Smooth muscle cell (in vitro differentiated cells): ENCODE data around the gene ST6GALNAC2. TPM values are rescaled to one million over a fixed set of nuclear protein-coding genes. Genes with fewer than 3 reads are reported as not detected.

Experiments
- DNase-seq: peaks from one replicate; lab custom pipeline; 2025; ENCODE audit not compliant: unreplicated experiment; lab: John Stamatoyannopoulos, UW
- H2AFZ ChIP-seq: fragments of 200-600 bp; sonication (generic); 2 replicates; pipeline ENCODE4 v1.6.0; 2016; ENCODE audit warnings: antibody characterized with exemption, low read depth, mild to moderate bottlenecking
- H3F3A ChIP-seq: fragments of 200-600 bp; sonication (generic); 2 replicates; pipeline ENCODE4 v1.6.0; 2017; ENCODE audit warnings: antibody characterized with exemption, low read depth
- H3K27ac ChIP-seq: fragments of 200-600 bp; sonication (generic); 2 replicates; pipeline ENCODE4 v1.5.1; 2016; ENCODE audit warnings: low read depth, mild to moderate bottlenecking
- H3K27me3 ChIP-seq: fragments of 200-600 bp; sonication (generic); 2 replicates; pipeline ENCODE4 v1.6.1; 2016; ENCODE audit warnings: low read depth, mild to moderate bottlenecking
- H3K36me3 ChIP-seq: fragments of 200-600 bp; sonication (generic); 2 replicates; pipeline ENCODE4 v1.5.1; 2016; ENCODE audit warnings: low read depth
- H3K4me1 ChIP-seq: fragments of 200-600 bp; sonication (generic); 2 replicates; pipeline ENCODE4 v1.5.1; 2016; ENCODE audit warnings: low read depth
- H3K4me2 ChIP-seq: fragments of 200-600 bp; sonication (generic); 2 replicates; pipeline ENCODE4 v1.6.0; 2016; ENCODE audit warnings: mild to moderate bottlenecking
- H3K4me3 ChIP-seq: fragments of 200-600 bp; sonication (generic); 2 replicates; pipeline ENCODE4 v1.5.1; 2016; ENCODE audit warnings: mild to moderate bottlenecking
- H3K79me2 ChIP-seq: fragments of 200-600 bp; sonication (generic); 2 replicates; pipeline ENCODE4 v1.6.0; 2016; ENCODE audit warnings: low read depth, mild to moderate bottlenecking
- H3K9ac ChIP-seq: fragments of 200-600 bp; sonication (generic); 2 replicates; pipeline ENCODE4 v1.6.0; 2016; ENCODE audit warnings: low read depth
- H3K9me3 ChIP-seq: fragments of 200-600 bp; sonication (generic); replicated peaks from 2 replicates; pipeline ENCODE4 v1.5.1; 2016; ENCODE audit warnings: low read depth
- H4K20me1 ChIP-seq: fragments of 200-600 bp; sonication (generic); 2 replicates; pipeline ENCODE4 v1.6.0; 2016; ENCODE audit warnings: low read depth
- WGBS: methylation state at CpG from one replicate; pipeline ENCODE4 v1.1.7; 2016; ENCODE audit warnings: low lambda C conversion rate; 5-methylcytosine and 5-hydroxymethylcytosine counted together
- polyA plus RNA-seq: library from polyadenylated mRNA; unstranded; fragments of >200 nt; fragmentation: Nextera tagmentation; extraction: Ambion mirVana; gene quantifications from 2 replicates; pipeline ENCODE4 v1.2.1, GENCODE V29; 2016
- total RNA-seq: library from RNA; depleted of rRNA; stranded (reverse); fragments of >200 nt; gene quantifications from 2 replicates; pipeline ENCODE4 v1.2.3, GENCODE V29; 2014
- TF ChIP-seq, protein P1 (sequence below): fragments of 200-600 bp; sonication (generic); IDR thresholded peaks from 2 replicates; pipeline ENCODE4 v1.5.1; 2017; ENCODE audit warnings: borderline replicate concordance, mild to moderate bottlenecking, antibody characterized with exemption; ENCODE audit not compliant: insufficient read depth, poor library complexity, severe bottlenecking

The ST6GALNAC2 gene
- total and polyA plus RNA-seq, 2 experiments from 2014 or later, result 1.2 to 6.9 TPM

DNA sequence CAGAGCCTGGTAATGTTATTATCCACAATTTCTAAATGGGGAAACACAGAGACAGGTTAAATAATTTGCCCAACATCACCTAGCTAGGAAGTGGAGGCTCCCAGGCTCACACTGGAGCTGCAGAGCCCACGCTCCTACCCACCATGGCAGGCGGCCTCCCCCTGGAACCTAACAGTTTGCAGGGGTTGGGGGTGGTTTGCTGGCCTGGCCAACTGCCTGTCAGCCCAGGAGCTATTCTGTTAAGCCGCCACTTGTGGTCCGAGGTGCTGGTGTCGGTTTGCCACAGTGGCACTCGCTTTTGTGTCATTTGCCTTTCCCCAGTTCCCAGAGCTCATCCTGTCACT lies 42.2 kb downstream of the ST6GALNAC2 start:
- Histone ChIP-seq H3K4me3 (no peak overlapping the region), H3K27me3 (no peaks in the 10 kb centered on the region), H3K9me3 (no peaks in the 10 kb centered on the region), H3F3A (peaks cover 6% of the 10 kb centered on the region), H2AFZ (no peak overlapping the region), H3K4me1 (peaks cover 22% of the 10 kb centered on the region), H4K20me1 (no peaks in the 10 kb centered on the region), H3K36me3 (no peaks in the 10 kb centered on the region), H3K9ac (no peak overlapping the region), H3K27ac (no peak overlapping the region), H3K79me2 (no peaks in the 10 kb centered on the region), H3K4me2 (peak overlapping the region; percentile 75)
- DNase-seq, result no peak
- TF ChIP-seq, protein P1, sequence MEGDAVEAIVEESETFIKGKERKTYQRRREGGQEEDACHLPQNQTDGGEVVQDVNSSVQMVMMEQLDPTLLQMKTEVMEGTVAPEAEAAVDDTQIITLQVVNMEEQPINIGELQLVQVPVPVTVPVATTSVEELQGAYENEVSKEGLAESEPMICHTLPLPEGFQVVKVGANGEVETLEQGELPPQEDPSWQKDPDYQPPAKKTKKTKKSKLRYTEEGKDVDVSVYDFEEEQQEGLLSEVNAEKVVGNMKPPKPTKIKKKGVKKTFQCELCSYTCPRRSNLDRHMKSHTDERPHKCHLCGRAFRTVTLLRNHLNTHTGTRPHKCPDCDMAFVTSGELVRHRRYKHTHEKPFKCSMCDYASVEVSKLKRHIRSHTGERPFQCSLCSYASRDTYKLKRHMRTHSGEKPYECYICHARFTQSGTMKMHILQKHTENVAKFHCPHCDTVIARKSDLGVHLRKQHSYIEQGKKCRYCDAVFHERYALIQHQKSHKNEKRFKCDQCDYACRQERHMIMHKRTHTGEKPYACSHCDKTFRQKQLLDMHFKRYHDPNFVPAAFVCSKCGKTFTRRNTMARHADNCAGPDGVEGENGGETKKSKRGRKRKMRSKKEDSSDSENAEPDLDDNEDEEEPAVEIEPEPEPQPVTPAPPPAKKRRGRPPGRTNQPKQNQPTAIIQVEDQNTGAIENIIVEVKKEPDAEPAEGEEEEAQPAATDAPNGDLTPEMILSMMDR, result no peak
- WGBS, result 30% methylated on average over 6 of the region's 6 CpGs

DNA sequence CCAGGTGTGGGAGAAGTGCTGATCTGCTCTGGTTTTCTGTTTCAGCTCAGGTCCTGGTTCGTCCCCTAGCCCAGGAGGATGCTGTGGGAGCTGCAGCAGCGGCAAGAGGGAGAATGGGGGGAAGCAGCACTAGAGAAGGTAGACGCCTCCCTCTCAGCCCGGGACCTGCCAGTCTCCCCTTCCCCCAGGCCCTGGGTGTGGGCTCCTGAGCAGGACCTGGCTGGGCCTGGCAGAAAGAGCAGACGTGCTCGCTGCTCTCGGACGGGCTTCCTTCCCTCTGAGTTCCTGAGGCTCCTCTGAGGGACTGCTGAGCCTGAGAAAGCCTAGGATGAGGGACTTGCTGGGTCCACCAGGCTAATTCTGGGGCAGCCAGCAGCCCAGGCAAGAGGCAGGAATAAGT lies 42.7 kb downstream of the ST6GALNAC2 start:
- Histone ChIP-seq H3K36me3 (no peaks in the 10 kb centered on the region), H3F3A (peaks cover 6% of the 10 kb centered on the region), H3K27ac (no peak overlapping the region), H2AFZ (no peak overlapping the region), H3K4me3 (no peak overlapping the region), H3K9ac (no peak overlapping the region), H3K79me2 (no peaks in the 10 kb centered on the region), H4K20me1 (no peaks in the 10 kb centered on the region), H3K4me2 (no peak overlapping the region), H3K4me1 (peaks cover 26% of the 10 kb centered on the region), H3K9me3 (no peaks in the 10 kb centered on the region), H3K27me3 (no peaks in the 10 kb centered on the region)
- no peak for DNase-seq
- TF ChIP-seq, protein P1, result no peak
- 68% methylated on average over 8 of the region's 8 CpGs for WGBS

DNA sequence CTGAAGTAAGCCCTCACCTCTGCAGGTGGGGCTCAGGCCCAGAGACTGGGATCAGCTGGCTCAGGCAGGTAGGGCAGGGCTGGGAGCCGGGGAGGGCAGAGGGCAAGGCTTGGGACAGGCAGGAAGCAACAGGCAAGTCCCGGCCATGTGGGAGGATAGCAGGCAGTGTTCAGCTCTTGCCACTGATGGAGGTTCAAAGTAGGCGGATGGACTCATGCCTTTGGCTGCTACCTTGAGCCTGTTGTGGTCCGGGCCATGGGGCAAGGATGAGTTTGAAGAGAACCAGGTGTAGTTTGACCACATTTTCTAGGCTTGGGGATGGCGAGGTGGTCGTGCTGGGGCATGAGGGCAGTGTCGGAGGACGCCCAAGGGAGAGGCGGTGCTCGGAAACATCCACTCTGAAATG lies 43.1 kb downstream of the ST6GALNAC2 start:
- WGBS, result 88% methylated on average over 10 of the region's 10 CpGs
- no peaks in the 10 kb centered on the region for H3K36me3 ChIP-seq
- no peaks in the 10 kb centered on the region for H4K20me1 ChIP-seq
- no peak overlapping the region for H3K4me3 ChIP-seq
- H2AFZ ChIP-seq, result no peak overlapping the region
- peaks cover 27% of the 10 kb centered on the region for H3K4me1 ChIP-seq
- H3K4me2 ChIP-seq, result no peak overlapping the region
- no peaks in the 10 kb centered on the region for H3K9me3 ChIP-seq
- TF ChIP-seq, protein P1, result no peak
- no peak for DNase-seq
- H3K9ac ChIP-seq, result no peak overlapping the region
- no peaks in the 10 kb centered on the region for H3K79me2 ChIP-seq
- no peaks in the 10 kb centered on the region for H3K27me3 ChIP-seq
- peaks cover 6% of the 10 kb centered on the region for H3F3A ChIP-seq
- H3K27ac ChIP-seq, result no peak overlapping the region

DNA sequence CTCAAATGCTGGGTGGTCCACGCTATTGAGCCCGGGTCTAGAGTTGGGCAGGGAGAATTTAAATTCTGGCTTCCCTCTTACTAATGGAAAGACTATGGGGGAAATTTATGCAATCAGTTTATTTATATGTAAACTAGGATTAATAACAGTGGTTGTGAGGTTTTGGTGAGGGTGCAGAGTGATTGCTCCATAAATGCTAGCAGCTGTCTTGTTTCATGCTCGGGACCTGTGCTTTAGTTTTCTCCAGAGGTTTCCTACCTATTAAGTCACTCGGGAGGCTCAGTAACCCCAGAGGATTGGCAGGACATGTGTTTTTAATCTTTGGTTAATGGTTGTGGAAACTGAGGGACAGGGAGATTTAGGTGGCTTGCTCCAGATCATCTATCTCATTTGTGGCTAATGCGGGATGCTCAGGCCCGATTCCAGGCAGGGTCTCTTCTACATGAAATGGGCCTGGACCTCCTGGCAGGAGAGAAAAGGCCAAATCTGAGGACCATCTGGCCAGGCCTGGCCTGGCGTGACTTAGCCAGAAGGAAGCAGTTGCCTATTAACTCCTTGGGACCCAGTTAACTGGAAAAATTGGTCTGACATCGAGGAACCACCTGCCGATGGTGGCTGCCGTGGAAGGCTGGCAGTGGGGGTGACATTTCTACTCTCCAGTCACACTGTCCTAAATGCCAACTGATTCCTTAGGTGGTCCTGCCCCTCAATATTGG lies 43.8 kb downstream of the ST6GALNAC2 start:
- Histone ChIP-seq H3K9me3 (no peaks in the 10 kb centered on the region), H3K27ac (no peak overlapping the region), H3K27me3 (no peaks in the 10 kb centered on the region), H3K36me3 (no peaks in the 10 kb centered on the region), H3F3A (peaks cover 6% of the 10 kb centered on the region), H3K4me1 (peaks cover 27% of the 10 kb centered on the region), H3K4me3 (no peak overlapping the region), H3K79me2 (no peaks in the 10 kb centered on the region), H2AFZ (no peak overlapping the region), H3K4me2 (no peak overlapping the region), H3K9ac (no peak overlapping the region), H4K20me1 (no peaks in the 10 kb centered on the region)
- no peak for DNase-seq
- WGBS, result 88% methylated on average over 10 of the region's 10 CpGs
- TF ChIP-seq, protein P1, result no peak
